RPMI7951 (cell line): ENCODE measurements around the gene WIPF1. TPM values are rescaled to one million over a fixed set of nuclear protein-coding genes. Genes with fewer than 3 reads are reported as not detected.
A peak's percentile ranks its signal among the peaks of the same experiment; 100 is the strongest.

Source experiments
- DNase-seq: peaks from one replicate; pipeline ENCODE4 v3.0.0-alpha.2; 2012; ENCODE audit warnings: low read depth
- total RNA-seq: library from RNA; depleted of rRNA; stranded (reverse); fragments of >200 nt; shearing (Covaris generic); gene quantifications from 2 replicates; pipeline ENCODE4 v1.2.3, GENCODE V29; 2014

The WIPF1 gene
- total RNA-seq, 1 experiment from 2014 or later, result 35.3 TPM

- DNase-seq, result no peak
Measured at GRCh38 chr2:174597009-174597344, 627 bp downstream of the WIPF1 start.

- no peak for DNase-seq
Measured at GRCh38 chr2:174595891-174596397, 1.7 kb downstream of the WIPF1 start.

- DNase-seq, result no peak
Measured at GRCh38 chr2:174595116-174595809, 2.3 kb downstream of the WIPF1 start.

- no peak for DNase-seq
Measured at GRCh38 chr2:174594456-174594855, 3.1 kb downstream of the WIPF1 start.

- DNase-seq, result peak; percentile 88
Measured at GRCh38 chr2:174593574-174594203, 3.9 kb downstream of the WIPF1 start.

- DNase-seq, result no peak
Measured at GRCh38 chr2:174593041-174593440, 4.6 kb downstream of the WIPF1 start.

GRCh38 chr2:174591740-174592139, 5.9 kb downstream of the WIPF1 start:
- no peak for DNase-seq

GRCh38 chr2:174590928-174591648, 6.5 kb downstream of the WIPF1 start:
- no peak for DNase-seq

- no peak for DNase-seq
Measured at GRCh38 chr2:174590346-174590745, 7.3 kb downstream of the WIPF1 start.

GRCh38 chr2:174589334-174589733, 8.3 kb downstream of the WIPF1 start:
- no peak for DNase-seq

GRCh38 chr2:174588463-174588862, 9.1 kb downstream of the WIPF1 start:
- DNase-seq, result no peak

- peak; percentile 86 for DNase-seq
Measured at GRCh38 chr2:174587579-174587978, 10.0 kb downstream of the WIPF1 start.

GRCh38 chr2:174586418-174587295, 10.9 kb downstream of the WIPF1 start:
- peak; percentile 65 for DNase-seq

- no peak for DNase-seq
Measured at GRCh38 chr2:174585657-174586252, 11.8 kb downstream of the WIPF1 start.

- no peak for DNase-seq
Measured at GRCh38 chr2:174585146-174585545, 12.5 kb downstream of the WIPF1 start.

- no peak for DNase-seq
Measured at GRCh38 chr2:174581491-174581890, 16.1 kb downstream of the WIPF1 start.

GRCh38 chr2:174580951-174581350, 16.7 kb downstream of the WIPF1 start:
- no peak for DNase-seq

- DNase-seq, result peak; percentile 69
Measured at GRCh38 chr2:174577967-174578589, 19.5 kb downstream of the WIPF1 start.

GRCh38 chr2:174575124-174575776, 22.4 kb downstream of the WIPF1 start:
- no peak for DNase-seq

GRCh38 chr2:174574657-174575056, 22.9 kb downstream of the WIPF1 start:
- DNase-seq, result no peak
